Activated T-cell treated with anti-CD3 and anti-CD28 coated beads for 1 hour (primary cell): Measurements from ENCODE around the gene TNIK.

Source experiments
- DNase-seq: peaks from one replicate; pipeline ENCODE4 v3.0.0-alpha.2; 2020; ENCODE audit warnings: low read depth

TNIK gene

DNA sequence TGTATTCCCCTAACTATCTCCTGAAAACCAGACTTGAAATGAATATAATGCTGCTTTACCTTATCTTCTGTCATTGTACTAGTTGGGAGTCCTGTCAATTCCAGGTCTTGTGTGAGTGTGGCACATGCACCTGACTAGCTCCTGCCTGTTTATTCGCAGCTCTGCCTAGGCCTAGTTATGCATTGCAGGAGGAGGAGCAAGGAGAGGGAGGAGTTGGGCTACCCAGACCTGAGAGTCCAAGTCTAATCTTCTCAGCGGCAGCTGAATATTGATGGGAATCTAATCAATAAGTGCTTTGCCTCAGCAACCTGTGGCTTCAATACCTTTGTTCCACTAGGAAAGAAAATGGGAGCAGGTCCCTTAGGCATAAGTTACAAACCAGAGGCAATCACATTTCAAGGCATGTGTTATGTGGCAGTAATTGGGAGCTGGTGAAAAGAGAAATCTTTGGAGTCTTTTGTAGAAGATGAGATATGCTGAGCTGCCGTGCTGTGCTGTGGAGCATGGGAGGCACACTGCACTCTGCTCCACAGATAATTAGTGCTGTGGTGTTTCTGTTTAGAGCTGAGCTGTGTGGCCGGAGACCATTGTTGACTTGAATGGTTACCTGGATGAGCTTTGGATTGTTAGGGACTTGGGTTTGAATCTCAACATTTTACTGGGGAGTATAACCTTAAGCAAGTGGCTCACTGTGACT, 433.5 kb downstream of the TNIK start, which contains the start of gene SLC2A2:
Gene SLC2A2, minus strand, starts transcription at position 124 of the 697 bp plus-strand sequence. Its CDS starts 50 bp downstream, at position 74.
- DNase-seq = no peak

DNA sequence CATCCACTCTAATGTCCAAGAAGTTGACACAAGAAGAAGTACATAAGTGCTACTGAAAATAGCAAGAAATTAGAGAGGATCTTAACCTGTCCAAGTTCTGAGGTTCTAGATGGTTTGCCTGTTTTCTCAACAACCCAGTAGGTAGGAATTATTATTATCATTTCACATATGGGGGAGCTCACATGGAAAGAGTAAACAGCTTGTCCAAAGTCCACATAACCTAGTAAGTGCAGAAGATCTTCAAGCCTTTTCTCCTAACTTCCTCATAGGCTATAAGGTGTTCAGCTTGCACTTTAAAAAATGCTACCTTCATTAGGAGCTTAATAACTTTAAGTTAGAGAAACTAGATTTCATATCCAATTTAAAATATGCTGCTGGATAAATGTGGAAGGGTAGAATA, 436.6 kb downstream of the TNIK start:
- DNase-seq = no peak

DNA sequence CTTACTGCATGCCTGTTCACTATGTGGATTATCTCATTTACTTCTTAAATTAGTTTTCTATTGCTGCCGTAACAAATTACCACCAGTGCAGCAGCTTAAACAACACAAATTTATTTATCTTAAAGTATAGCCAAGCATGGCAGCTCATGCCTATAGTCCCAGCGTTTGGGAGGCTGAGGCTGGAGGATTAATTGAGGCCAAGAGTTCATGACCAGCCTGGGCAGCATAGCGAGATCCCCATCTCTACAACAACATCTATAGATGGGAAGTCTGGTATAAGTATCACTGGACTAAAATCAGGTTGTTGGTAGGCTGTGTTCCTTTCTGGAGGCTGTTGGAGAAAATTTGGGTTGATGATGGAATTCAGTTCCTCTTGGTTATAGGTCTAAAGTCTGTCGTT, 438.8 kb downstream of the TNIK start:
- no peak for DNase-seq

DNA sequence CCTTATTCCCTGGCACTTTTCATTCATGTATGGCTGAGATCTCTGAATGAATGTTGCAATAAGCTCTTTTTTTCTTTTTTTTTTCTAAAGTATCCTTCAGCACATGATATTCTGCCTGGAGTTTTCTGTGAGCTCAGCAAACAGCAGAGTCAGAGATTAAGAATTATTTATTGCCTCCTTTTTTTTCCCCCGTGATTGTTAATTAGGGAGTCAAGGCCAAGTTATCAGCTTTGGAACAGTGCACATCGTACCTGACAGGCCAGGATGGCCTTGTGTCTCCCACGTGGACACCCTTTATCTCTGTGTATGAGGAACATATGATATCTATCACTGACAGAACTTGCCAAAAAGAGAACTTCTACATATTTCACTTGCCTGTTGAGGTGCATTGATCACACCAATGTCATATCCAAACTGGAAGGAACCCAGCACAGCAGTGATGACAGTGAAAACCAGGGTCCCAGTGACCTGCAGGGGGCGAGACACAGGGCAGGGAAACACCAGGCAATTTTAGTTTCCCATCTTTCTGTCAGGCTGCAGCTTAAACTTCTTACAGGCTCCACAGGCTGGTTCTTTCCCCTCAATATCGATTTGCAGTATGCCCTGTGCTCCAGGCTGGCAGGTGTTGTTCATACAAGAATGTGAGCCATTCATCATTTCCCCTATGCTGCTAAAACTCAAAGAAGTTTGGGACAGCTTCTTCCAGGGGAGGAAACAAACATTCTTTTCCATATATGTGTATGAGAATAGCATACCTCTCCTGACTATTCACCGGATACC, 441.9 kb downstream of the TNIK start:
- no peak for DNase-seq

DNA sequence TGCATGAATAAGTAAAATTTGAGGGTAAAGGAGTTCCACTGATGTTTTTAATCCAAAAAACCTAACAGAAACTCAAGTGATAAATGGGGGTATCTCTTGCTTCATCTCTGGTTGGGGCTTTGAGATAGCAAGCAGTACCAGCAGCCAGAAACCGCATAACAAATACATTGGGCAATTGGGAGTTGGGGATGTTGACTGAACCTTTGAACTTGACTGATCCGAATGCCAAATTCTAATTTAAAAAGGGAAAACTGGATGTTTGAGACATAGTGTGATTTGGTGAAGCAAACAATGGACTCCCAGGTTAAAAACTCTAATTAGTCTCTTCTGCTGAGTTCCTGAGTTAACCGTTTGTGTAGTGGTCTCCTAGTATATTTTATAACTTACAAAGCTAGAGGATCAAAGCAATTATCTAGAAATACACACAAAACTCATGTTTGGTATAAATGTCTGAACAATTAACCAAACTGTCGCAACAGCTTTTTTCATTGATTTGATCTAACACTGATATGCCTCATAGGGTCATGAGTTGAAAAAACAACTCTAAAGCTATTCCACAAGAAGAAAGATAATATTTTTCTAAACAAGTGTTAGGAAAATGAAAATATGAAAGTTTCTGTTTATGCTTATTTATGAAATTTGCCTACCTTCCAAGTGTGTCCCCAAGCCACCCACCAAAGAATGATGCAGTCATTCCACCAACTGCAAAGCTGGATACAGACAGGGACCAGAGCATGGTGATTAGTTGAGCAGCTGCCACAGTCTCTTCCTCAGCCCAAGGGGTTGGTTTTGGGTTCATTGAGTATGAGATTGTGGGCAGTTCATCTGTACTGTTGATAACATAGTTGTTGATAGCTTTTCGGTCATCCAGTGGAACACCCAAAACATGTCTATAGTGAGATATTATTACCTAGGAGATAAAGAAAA, 446.1 kb downstream of the TNIK start:
- no peak for DNase-seq

DNA sequence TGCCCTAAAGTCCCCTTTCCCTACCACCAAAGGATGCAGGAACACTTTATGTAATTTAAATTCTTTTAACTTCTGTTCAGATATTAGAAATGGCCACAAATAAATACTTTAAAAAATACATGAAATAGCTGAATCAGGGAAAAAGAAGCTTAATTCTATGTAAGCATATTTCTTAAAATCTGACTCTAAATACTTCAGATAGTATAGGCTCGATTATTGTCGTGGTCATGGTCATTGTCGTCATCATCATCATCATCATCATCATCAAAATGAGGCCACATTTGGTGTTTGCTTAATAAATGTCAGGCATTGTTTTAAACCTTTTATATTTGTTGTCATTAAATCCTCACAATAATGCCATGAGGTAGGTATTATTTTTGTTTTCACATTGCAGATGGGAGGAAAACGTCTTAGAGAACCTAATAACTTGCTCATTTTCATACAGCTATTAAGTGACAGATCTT, 448.3 kb downstream of the TNIK start:
- DNase-seq = no peak
